Mononuclear cell (primary cell): ENCODE measurements around the gene MAPK10. TPM values are rescaled to one million over a fixed set of nuclear protein-coding genes. Genes with fewer than 3 reads are reported as not detected.

Experiments
- H3K27me3 ChIP-seq: 2 replicates; pipeline ENCODE4 v1.6.0; 2011; ENCODE audit warnings: low read length, control low read depth; ENCODE audit not compliant: insufficient read depth
- H3K4me1 ChIP-seq: 2 replicates; pipeline ENCODE4 v1.5.1; 2011; ENCODE audit warnings: mild to moderate bottlenecking, low read length, control low read depth; ENCODE audit not compliant: insufficient read depth
- H3K4me3 ChIP-seq: 2 replicates; pipeline ENCODE4 v1.5.1; 2011; ENCODE audit warnings: mild to moderate bottlenecking, low read length, moderate library complexity
- H3K9me3 ChIP-seq: 2 replicates; pipeline ENCODE4 v1.5.1; 2011; ENCODE audit warnings: low read depth, mild to moderate bottlenecking, control low read depth, low read length
- total RNA-seq: library from RNA; depleted of rRNA; stranded (reverse); fragments of >200 nt; gene quantifications from one replicate; pipeline ENCODE4 v1.2.3, GENCODE V29; 2012

Gene MAPK10
- total RNA-seq, result 0.52 TPM

GRCh38 chr4:86359944-86360478 is at the start of gene MAPK10:
Gene MAPK10, minus strand, starts transcription at chr4:86360053.
- H3K4me3 ChIP-seq, result peak within 1 kb of the TSS; percentile 26
- no peaks in the 10 kb centered on the region for H3K27me3 ChIP-seq
- no peaks in the 10 kb centered on the region for H3K9me3 ChIP-seq
- H3K4me1 ChIP-seq, result peaks cover 10% of the 10 kb centered on the region

- Histone ChIP-seq H3K4me1 (no peaks in the 10 kb centered on the region), H3K4me3 (no peak overlapping the region), H3K9me3 (no peaks in the 10 kb centered on the region), H3K27me3 (no peaks in the 10 kb centered on the region)
These were observed 43.7 kb upstream of the MAPK10 start for GRCh38 chr4:86403575-86403974.

- Histone ChIP-seq H3K9me3 (no peaks in the 10 kb centered on the region), H3K4me1 (no peaks in the 10 kb centered on the region), H3K27me3 (no peaks in the 10 kb centered on the region), H3K4me3 (no peak overlapping the region)
These were observed 42.0 kb upstream of the MAPK10 start for GRCh38 chr4:86401826-86402225.

DNA sequence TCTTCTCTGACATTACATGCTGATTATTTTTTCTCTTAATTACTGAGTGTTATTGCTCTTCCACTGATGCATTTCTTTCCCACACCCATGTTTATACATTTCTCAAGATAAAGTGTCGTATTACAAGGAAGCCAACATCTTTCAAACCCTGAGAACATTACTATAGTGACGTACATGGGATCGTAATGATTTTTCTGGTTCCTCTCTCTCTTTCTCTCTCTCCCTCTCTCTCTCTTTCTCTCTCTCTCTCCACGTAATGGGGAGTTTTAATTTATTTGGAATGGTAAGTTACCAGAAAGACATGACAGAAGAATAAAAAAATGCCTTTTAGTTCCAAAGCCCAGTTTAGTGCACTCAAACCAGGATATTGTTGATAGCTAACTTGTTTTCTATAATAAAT is 40.4 kb upstream of the MAPK10 start:
- Histone ChIP-seq H3K27me3 (no peaks in the 10 kb centered on the region), H3K4me1 (no peaks in the 10 kb centered on the region), H3K4me3 (no peak overlapping the region), H3K9me3 (no peaks in the 10 kb centered on the region)

DNA sequence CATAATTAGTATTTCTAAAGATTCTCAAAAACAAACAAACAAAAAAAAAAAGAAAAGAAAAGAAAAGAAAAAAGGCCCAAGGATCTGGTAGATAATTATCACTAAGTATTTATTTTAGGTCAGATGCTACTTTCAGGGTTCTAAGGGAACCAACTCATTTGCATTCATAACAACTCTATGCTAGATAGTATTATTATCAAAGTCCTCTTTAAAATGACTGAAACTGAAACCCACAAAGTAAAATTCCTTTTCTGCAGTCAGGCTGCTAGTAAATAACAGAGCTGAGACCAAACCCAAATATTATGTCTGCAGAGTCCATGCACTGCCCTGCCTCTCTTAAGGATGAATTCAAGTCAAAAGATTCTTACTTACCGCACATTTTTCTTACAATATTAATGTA is 38.3 kb upstream of the MAPK10 start:
- no peaks in the 10 kb centered on the region for H3K4me1 ChIP-seq
- no peaks in the 10 kb centered on the region for H3K9me3 ChIP-seq
- no peaks in the 10 kb centered on the region for H3K27me3 ChIP-seq
- no peak overlapping the region for H3K4me3 ChIP-seq

GRCh38 chr4:86393749-86394148 is 33.9 kb upstream of the MAPK10 start:
- H3K4me1 ChIP-seq, result no peaks in the 10 kb centered on the region
- H3K27me3 ChIP-seq, result no peaks in the 10 kb centered on the region

DNA sequence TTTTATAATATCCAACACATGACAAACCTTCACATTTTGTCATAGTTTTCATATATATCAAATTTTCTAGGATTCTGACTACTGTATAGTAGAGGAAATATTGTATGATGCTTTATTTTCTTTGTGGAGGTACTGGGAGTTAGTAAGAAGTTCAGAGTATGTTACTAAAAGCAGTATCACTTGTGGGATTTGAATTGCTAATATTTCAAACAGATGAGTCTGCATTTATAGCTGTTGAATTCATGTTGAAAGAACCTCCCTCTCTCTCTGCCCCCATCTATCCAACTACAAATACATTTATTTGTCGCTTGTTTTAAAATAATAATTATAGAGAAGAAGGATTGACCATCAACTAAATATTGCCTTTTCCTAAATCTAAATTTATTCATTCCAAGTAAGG is 29.8 kb upstream of the MAPK10 start:
- no peaks in the 10 kb centered on the region for H3K9me3 ChIP-seq
- H3K27me3 ChIP-seq, result no peaks in the 10 kb centered on the region
- H3K4me1 ChIP-seq, result no peaks in the 10 kb centered on the region
- no peak overlapping the region for H3K4me3 ChIP-seq

More at GRCh38 chr4:86393749-86394148, 33.9 kb upstream of the MAPK10 start:
- Histone ChIP-seq H3K9me3 (no peaks in the 10 kb centered on the region), H3K4me3 (no peak overlapping the region)

GRCh38 chr4:86388252-86388651 is 28.4 kb upstream of the MAPK10 start:
- Histone ChIP-seq H3K27me3 (no peaks in the 10 kb centered on the region), H3K4me3 (no peak overlapping the region)

GRCh38 chr4:86386817-86387415 is 27.1 kb upstream of the MAPK10 start:
- Histone ChIP-seq H3K27me3 (no peaks in the 10 kb centered on the region), H3K4me3 (no peak overlapping the region), H3K4me1 (no peaks in the 10 kb centered on the region), H3K9me3 (no peaks in the 10 kb centered on the region)

More at GRCh38 chr4:86388252-86388651, 28.4 kb upstream of the MAPK10 start:
- Histone ChIP-seq H3K9me3 (no peaks in the 10 kb centered on the region), H3K4me1 (no peaks in the 10 kb centered on the region)

DNA sequence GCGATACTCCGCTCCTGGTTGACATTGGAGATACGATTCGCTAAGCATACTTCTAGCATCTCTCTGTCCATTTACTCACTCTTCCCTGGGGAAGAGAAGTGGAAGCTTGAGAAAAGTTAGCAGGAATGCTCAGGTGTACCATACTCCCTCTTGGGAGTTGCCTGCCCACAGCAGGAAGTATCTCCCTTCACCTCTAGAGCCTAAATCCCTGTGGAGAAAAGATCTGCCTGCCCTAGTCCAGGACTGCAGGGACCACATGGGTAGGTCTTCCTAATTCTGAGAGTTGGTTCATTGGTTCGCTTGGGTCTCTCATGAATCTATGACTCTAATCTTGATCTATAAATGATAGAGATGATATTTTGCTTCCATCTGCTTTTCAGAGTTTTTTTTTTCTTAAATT is 26.3 kb upstream of the MAPK10 start:
- Histone ChIP-seq H3K4me1 (no peaks in the 10 kb centered on the region), H3K9me3 (no peaks in the 10 kb centered on the region), H3K27me3 (no peaks in the 10 kb centered on the region), H3K4me3 (no peak overlapping the region)

- H3K4me1 ChIP-seq, result no peaks in the 10 kb centered on the region
- no peaks in the 10 kb centered on the region for H3K9me3 ChIP-seq
- H3K27me3 ChIP-seq, result no peaks in the 10 kb centered on the region
- H3K4me3 ChIP-seq, result no peak overlapping the region
These were observed 21.6 kb upstream of the MAPK10 start for GRCh38 chr4:86381431-86381830.

DNA sequence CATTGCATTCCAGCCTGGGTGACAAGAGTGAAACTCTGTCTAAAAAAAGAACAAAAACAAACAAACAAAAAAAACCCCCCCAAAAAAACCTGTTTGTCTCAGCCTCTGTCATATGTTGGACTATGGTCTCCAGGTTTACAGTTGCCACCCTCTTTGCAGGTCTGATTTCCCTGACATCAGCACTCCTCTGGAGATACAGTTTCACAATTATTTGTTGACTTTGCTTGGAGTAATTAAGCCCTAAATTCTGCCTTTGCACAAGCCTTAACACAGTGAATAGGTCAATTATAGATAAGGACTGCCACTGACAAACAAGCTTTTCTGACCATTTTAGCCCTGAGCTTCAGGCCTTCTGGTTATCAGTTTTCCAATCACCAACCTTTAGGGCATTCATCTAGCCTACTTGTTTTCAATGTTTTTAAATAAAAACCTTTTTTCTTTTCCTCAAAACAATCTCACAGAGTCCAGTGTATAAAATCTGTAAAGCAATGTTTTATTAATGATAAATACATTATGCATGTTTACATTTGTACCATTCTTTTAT is 20.4 kb upstream of the MAPK10 start:
- Histone ChIP-seq H3K27me3 (no peaks in the 10 kb centered on the region), H3K9me3 (no peaks in the 10 kb centered on the region), H3K4me1 (no peaks in the 10 kb centered on the region), H3K4me3 (no peak overlapping the region)

DNA sequence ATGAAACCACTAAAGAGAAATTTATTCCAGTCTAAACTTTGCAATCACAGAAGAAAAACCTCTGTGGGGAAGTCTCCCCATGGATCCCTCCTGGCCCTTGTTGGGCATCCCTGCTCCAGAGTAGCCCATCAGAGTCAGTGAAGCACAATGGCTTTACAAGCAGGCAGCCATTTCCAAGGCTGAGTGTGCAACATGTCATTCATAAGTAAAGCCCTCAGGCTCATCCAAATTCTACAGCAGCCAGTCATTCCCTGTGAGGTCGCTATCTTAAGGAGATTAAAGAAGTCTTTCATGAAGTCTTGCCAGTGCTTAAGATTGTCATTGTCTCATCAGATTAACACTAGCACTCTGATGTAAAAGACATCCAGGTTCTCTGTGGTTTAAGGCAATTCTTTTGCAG is 17.0 kb upstream of the MAPK10 start:
- Histone ChIP-seq H3K27me3 (no peaks in the 10 kb centered on the region), H3K9me3 (no peaks in the 10 kb centered on the region), H3K4me1 (no peaks in the 10 kb centered on the region), H3K4me3 (no peak overlapping the region)

DNA sequence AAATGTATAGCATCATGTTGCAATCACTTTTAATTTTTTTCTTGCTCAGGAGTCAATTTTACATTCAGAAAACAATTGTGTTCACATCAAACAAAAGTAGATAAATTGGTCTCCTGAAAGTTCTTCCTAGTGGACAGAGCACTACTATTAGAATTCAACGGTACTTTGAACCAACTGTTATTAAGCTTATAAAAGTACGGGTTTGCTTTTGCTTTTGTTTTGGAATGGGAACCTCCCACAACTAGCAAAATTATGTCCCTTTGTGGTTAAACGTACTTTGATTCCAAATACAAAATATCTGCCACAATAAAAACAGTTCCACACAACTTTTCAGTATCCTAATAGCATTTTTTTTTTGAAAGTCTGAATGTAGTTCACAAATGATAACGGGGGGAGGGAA is 8.6 kb upstream of the MAPK10 start:
- Histone ChIP-seq H3K4me3 (no peak overlapping the region), H3K27me3 (no peaks in the 10 kb centered on the region), H3K4me1 (no peaks in the 10 kb centered on the region), H3K9me3 (no peaks in the 10 kb centered on the region)

GRCh38 chr4:86367577-86367976 is 7.7 kb upstream of the MAPK10 start:
- no peaks in the 10 kb centered on the region for H3K27me3 ChIP-seq
- no peak overlapping the region for H3K4me3 ChIP-seq
- H3K4me1 ChIP-seq, result no peaks in the 10 kb centered on the region
- H3K9me3 ChIP-seq, result no peaks in the 10 kb centered on the region

GRCh38 chr4:86366920-86367319 is 7.1 kb upstream of the MAPK10 start:
- Histone ChIP-seq H3K27me3 (no peaks in the 10 kb centered on the region), H3K9me3 (no peaks in the 10 kb centered on the region), H3K4me3 (no peak overlapping the region), H3K4me1 (no peaks in the 10 kb centered on the region)
